CD1c-positive myeloid dendritic cell (primary cell): ENCODE data around the gene RASIP1.

Experiments
- DNase-seq: peaks from one replicate; pipeline ENCODE4 v3.0.0-alpha.2; 2016; ENCODE audit errors: extremely low spot score

The RASIP1 gene

GRCh38 chr19:48674921-48675824 is 65.2 kb downstream of the RASIP1 start:
- peak; percentile 86 for DNase-seq

- DNase-seq, result no peak
Observed at GRCh38 chr19:48674216-48674809, 66.1 kb downstream of the RASIP1 start.

GRCh38 chr19:48673436-48674100 is 66.8 kb downstream of the RASIP1 start:
- no peak for DNase-seq

GRCh38 chr19:48672994-48673393 is 67.4 kb downstream of the RASIP1 start, which contains the start of gene NTN5:
TSS of gene NTN5 (minus strand) at chr19:48673017. CDS start at chr19:48670986, 2,031 bp downstream.
- DNase-seq, result no peak

- no peak for DNase-seq
Observed at GRCh38 chr19:48671446-48671995, 68.9 kb downstream of the RASIP1 start.

- DNase-seq, result no peak
Observed at GRCh38 chr19:48670699-48671445, 69.5 kb downstream of the RASIP1 start.
